Lung (tissue), 12 donors: ENCODE measurements around the gene UTS2. TPM values are rescaled to one million over a fixed set of nuclear protein-coding genes. Genes with fewer than 3 reads are reported as not detected.

Experiments used
- ATAC-seq: fragments of 200-7000 bp; cut with Tn5 transposase; one replicate; pipeline ENCODE4 v1.9.1; 2020; ENCODE audit warnings: moderate number of reproducible peaks; ENCODE audit not compliant: insufficient read depth, low FRiP score
- DNase-seq, 3 donors: peaks; one replicate each; pipeline ENCODE4 v3.0.0-alpha.2; 2013 to 2017
- H3K27ac ChIP-seq, 2 donors: one replicate each; pipeline ENCODE4 v1.5.1; 2013; ENCODE audit warnings: mild to moderate bottlenecking in 2 of 2, moderate library complexity in 2 of 2, control low read depth in 1 of 2, inconsistent platforms in 1 of 2, low read depth in 1 of 2, low read length in 1 of 2
- H3K27me3 ChIP-seq, 3 donors: one replicate each; pipeline ENCODE4 v1.5.1; 2013; ENCODE audit warnings: low read length in 2 of 3; ENCODE audit not compliant: control insufficient read depth in 3 of 3, insufficient read depth in 3 of 3
- H3K36me3 ChIP-seq, 4 donors: one replicate each; pipeline ENCODE4 v1.5.1; 2013; ENCODE audit warnings: low read length in 4 of 4, mild to moderate bottlenecking in 1 of 4, moderate library complexity in 1 of 4; ENCODE audit not compliant: control insufficient read depth in 4 of 4, insufficient read depth in 4 of 4
- H3K4me1 ChIP-seq, 5 donors: one replicate each; pipeline ENCODE4 v1.5.1; 2013; ENCODE audit warnings: low read length in 5 of 5, mild to moderate bottlenecking in 2 of 5, moderate library complexity in 1 of 5; ENCODE audit not compliant: control insufficient read depth in 5 of 5, insufficient read depth in 5 of 5
- H3K4me3 ChIP-seq: one replicate; pipeline ENCODE4 v1.5.1; 2013; ENCODE audit warnings: mild to moderate bottlenecking, control low read depth, moderate library complexity
- H3K9ac ChIP-seq, 2 donors: one replicate each; pipeline ENCODE4 v1.5.1; 2013; ENCODE audit warnings: low read length in 2 of 2, control low read depth in 1 of 2; ENCODE audit not compliant: insufficient read depth in 1 of 2
- H3K9me3 ChIP-seq, 4 donors: one replicate each; pipeline ENCODE4 v1.5.1; 2013; ENCODE audit warnings: low read length in 3 of 4, mild to moderate bottlenecking in 1 of 4, moderate library complexity in 1 of 4; ENCODE audit not compliant: control insufficient read depth in 4 of 4, insufficient read depth in 3 of 4
- WGBS, 2 donors: extraction: QIAGEN DNeasy Blood & Tissue Kit; methylation state at CpG; one replicate each; pipeline ENCODE4 v1.1.7; 2013; 5-methylcytosine and 5-hydroxymethylcytosine counted together
- polyA plus RNA-seq, 2 donors: library from polyadenylated mRNA; stranded (reverse); fragments of 200-250 nt; gene quantifications; one replicate each; pipeline ENCODE4 v1.2.1, GENCODE V29; 2013
- total RNA-seq, 2 donors: library from RNA; depleted of rRNA in 1 of 2; stranded (reverse); fragments of >200 nt in 1 of 2; gene quantifications; one replicate each; pipeline ENCODE4 v1.2.1, GENCODE V29; 2014 to 2021
- TF ChIP-seq, protein P1 (sequence below): IDR thresholded peaks from 2 replicates; pipeline ENCODE4 v1.5.1; 2012; ENCODE audit warnings: mild to moderate bottlenecking; ENCODE audit errors: control extremely low read depth, extremely low read depth
- donor health status: control.
- donor health status: control.
- donor health status: Bipolar disorder and iron deficiency.
- donor health status: healthy.
- donor health status: DM: yes; HTN: yes; CAD: no.

The UTS2 gene
- total and polyA plus RNA-seq, 4 donors = 0.82 to 1.8 TPM; not detected in 2

DNA sequence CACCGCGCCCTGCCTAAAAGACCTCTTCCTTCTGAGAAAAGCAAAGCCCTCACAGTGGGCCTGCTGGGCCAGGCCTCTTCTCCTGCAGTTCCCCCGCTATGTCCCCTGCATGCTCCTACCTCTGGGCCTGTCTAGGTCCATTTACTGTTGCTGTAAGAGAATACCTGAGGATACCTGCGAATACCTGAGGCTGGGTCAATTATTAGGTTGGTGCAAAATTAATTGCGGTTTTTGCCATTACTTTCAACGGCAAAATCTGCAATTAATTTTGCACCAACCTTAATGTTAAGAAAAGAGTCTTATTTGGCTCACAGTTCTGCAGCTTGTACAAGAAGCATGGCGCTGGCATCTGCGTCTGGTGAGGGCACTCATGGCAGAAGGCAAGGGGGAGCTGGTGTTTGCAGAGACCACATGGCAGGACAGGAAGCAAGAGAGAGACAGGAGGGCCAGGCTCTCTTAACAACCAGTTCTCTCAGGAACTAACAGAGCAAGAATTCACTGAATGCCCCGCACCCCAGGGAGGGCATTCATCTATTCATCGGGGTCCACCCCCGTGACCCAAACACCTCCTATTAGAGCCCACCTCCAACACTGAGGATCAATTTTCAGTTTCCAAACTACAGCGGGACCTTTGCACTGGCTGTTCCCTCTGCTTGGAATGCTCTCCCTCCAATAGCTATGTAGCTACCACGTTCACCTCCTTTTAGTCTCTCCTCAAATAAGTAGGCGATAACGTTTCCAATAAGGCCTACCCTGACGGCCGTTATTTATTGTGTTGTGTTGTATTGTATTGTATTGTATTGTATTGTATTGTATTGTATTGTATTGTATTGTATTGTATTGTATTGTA is 9.6 kb upstream of the UTS2 start:
- H3K9me3 ChIP-seq = peaks cover 0 to 3% (median 0%) of the 10 kb centered on the region in 4 donors
- H3K4me1 ChIP-seq = no peaks in the 10 kb centered on the region
- H3K36me3 ChIP-seq = no peaks in the 10 kb centered on the region
- no peak overlapping the region for H3K9ac ChIP-seq
- DNase-seq = no peak
- no peak overlapping the region for H3K4me3 ChIP-seq
- WGBS, 2 donors = 91 to 92% methylated on average over 17 of the region's 17 CpGs
- no peak for ATAC-seq
- H3K27me3 ChIP-seq = no peaks in the 10 kb centered on the region
- H3K27ac ChIP-seq = no peak overlapping the region
- TF ChIP-seq, protein P1, sequence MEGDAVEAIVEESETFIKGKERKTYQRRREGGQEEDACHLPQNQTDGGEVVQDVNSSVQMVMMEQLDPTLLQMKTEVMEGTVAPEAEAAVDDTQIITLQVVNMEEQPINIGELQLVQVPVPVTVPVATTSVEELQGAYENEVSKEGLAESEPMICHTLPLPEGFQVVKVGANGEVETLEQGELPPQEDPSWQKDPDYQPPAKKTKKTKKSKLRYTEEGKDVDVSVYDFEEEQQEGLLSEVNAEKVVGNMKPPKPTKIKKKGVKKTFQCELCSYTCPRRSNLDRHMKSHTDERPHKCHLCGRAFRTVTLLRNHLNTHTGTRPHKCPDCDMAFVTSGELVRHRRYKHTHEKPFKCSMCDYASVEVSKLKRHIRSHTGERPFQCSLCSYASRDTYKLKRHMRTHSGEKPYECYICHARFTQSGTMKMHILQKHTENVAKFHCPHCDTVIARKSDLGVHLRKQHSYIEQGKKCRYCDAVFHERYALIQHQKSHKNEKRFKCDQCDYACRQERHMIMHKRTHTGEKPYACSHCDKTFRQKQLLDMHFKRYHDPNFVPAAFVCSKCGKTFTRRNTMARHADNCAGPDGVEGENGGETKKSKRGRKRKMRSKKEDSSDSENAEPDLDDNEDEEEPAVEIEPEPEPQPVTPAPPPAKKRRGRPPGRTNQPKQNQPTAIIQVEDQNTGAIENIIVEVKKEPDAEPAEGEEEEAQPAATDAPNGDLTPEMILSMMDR = no peak

DNA sequence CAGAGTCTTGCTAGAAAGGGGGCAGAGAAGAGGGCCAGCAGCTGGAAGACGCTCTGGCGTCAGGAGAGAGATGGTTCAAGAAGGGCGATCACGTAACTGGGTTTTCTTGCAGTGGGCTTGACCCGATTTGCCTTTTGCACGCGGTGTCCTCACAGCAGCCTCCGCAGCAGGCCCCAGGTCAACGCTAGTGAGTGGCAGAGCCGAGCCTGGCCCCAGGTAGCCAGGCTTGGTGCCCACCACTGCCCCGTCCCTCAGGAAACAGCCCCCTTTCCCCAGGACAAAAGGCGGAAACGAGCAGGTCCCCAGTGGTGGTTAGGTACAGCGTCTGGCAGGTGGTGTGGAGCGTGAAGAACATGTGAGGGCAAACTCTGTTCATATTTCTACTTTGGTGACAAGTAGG is 8.6 kb upstream of the UTS2 start:
- H3K9me3 ChIP-seq = peaks cover 0 to 2% (median 0%) of the 10 kb centered on the region in 4 donors
- DNase-seq (no peak), ATAC-seq (no peak)
- H3K27me3 ChIP-seq = no peaks in the 10 kb centered on the region
- TF ChIP-seq, protein P1 = no peak
- H3K36me3 ChIP-seq = no peaks in the 10 kb centered on the region
- 94 to 96% methylated on average over 15 of the region's 15 CpGs for WGBS, 2 donors
- no peak overlapping the region for H3K9ac ChIP-seq
- H3K27ac ChIP-seq = no peak overlapping the region
- H3K4me3 ChIP-seq = no peak overlapping the region
- no peaks in the 10 kb centered on the region for H3K4me1 ChIP-seq

DNA sequence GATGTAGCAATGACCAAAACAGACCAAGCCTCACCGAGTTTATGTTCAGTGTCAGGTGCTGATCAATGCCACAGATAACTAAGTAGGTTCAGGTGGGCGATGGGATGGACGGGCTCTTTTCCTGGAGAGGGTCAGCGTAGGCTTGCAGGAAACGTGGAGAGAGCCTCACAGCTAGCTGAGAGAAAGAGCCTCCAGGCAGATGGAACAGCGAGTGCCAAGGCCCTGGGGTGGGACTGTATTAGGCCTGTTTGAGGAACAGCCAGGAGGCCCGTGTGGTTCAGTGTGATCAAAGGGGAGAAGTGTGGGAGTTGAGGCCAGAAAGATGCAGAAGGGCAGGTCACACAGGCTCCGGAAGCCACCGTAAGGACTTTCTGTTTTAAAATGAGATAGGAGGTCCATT is 7.3 kb upstream of the UTS2 start:
- TF ChIP-seq, protein P1 = no peak
- no peak overlapping the region for H3K4me3 ChIP-seq
- no peak overlapping the region for H3K9ac ChIP-seq
- no peak overlapping the region for H3K27ac ChIP-seq
- no peaks in the 10 kb centered on the region for H3K4me1 ChIP-seq
- no peaks in the 10 kb centered on the region for H3K36me3 ChIP-seq
- H3K9me3 ChIP-seq = peaks cover 0 to 2% (median 0%) of the 10 kb centered on the region in 4 donors
- ATAC-seq (no peak), DNase-seq (no peak)
- no peaks in the 10 kb centered on the region for H3K27me3 ChIP-seq
- WGBS, 2 donors = 87 to 92% methylated on average over 9 of the region's 9 CpGs
